GM19351 (cell line): ENCODE measurements around the gene LSMEM2.
"Not testable (repeated sequence)": the region's sequence is repeated elsewhere in the genome, so short reads cannot be mapped to it uniquely, and the experiment has no call there.

Source experiments
- ATAC-seq: cut with Tn5 transposase; IDR thresholded peaks from one replicate; pipeline ENCODE4 v1.9.1; 2021; ENCODE audit warnings: mild to moderate bottlenecking, moderate library complexity; ENCODE audit not compliant: unreplicated experiment

LSMEM2 gene

GRCh38 chr3:50276762-50277101, 2.2 kb upstream of the LSMEM2 start:
- ATAC-seq, result no peak

- ATAC-seq, result no peak
Measured at GRCh38 chr3:50278123-50278879, 586 bp upstream of the LSMEM2 start.

- no peak for ATAC-seq
Measured at GRCh38 chr3:50279255-50280016, 549 bp downstream of the LSMEM2 start.

- not testable (repeated sequence) for ATAC-seq
Measured at GRCh38 chr3:50284121-50284520, 5.2 kb downstream of the LSMEM2 start.

- no peak for ATAC-seq
Measured at GRCh38 chr3:50286322-50287227, 7.7 kb downstream of the LSMEM2 start.

GRCh38 chr3:50287262-50287661, 8.4 kb downstream of the LSMEM2 start:
- no peak for ATAC-seq

GRCh38 chr3:50288387-50289007, 9.6 kb downstream of the LSMEM2 start:
- no peak for ATAC-seq

- no peak for ATAC-seq
Measured at GRCh38 chr3:50289130-50289529, 10.2 kb downstream of the LSMEM2 start.

GRCh38 chr3:50290161-50290641, 11.3 kb downstream of the LSMEM2 start:
- no peak for ATAC-seq

- peak; percentile 96 for ATAC-seq
Measured at GRCh38 chr3:50292159-50293078, 13.5 kb downstream of the LSMEM2 start, which contains the start of gene IFRD2. TSS of gene IFRD2 (minus strand) at chr3:50292429. CDS start at chr3:50292274, 155 bp downstream.

GRCh38 chr3:50293079-50293801, 14.4 kb downstream of the LSMEM2 start:
- ATAC-seq, result no peak

- no peak for ATAC-seq
Measured at GRCh38 chr3:50294089-50294488, 15.2 kb downstream of the LSMEM2 start.

GRCh38 chr3:50294492-50295403, 15.9 kb downstream of the LSMEM2 start:
- ATAC-seq, result no peak

- ATAC-seq, result no peak
Measured at GRCh38 chr3:50295553-50296431, 16.9 kb downstream of the LSMEM2 start.

GRCh38 chr3:50296721-50297383, 18.0 kb downstream of the LSMEM2 start:
- ATAC-seq, result no peak

GRCh38 chr3:50297384-50297775, 18.5 kb downstream of the LSMEM2 start:
- no peak for ATAC-seq
